IMR-90 (cell line): ENCODE results near the gene CNOT3. TPM values are rescaled to one million over a fixed set of nuclear protein-coding genes. Genes with fewer than 3 reads are reported as not detected.

ENCODE experiments used
- ATAC-seq: fragments of 200-7000 bp; cut with Tn5 transposase; 2 replicates; pipeline ENCODE4 v1.9.1; 2020; ENCODE audit warnings: low read depth, mild to moderate bottlenecking, moderate library complexity
- BruUV-seq: library from RNA; stranded (reverse); fragments of 400-500 nt; replicated peaks from 2 replicates; lab custom pipeline; 2021; lab: Mats Ljungman, UMichigan
- CTCF ChIA-PET: fragments of 300-600 bp; formaldehyde crosslinking; extraction: SDS; loops from one replicate; lab custom pipeline; 2021; ENCODE audit warnings: antibody characterized with exemption; lab: Yijun Ruan, JAX
- POLR2A ChIA-PET: fragments of 300-600 bp; sonication (Branson Sonifier 250); formaldehyde crosslinking; loops from one replicate; lab custom pipeline; 2022; ENCODE audit warnings: antibody characterized with exemption; ENCODE audit not compliant: unreplicated experiment; lab: Charles Lee
- DNase-seq: peaks from one replicate; pipeline ENCODE4 v3.0.0; 2013
- H2AFZ ChIP-seq: replicated peaks from 2 replicates; pipeline ENCODE3; 2013; ENCODE audit warnings: low read length, mild to moderate bottlenecking; ENCODE audit not compliant: poor library complexity
- H2AK5ac ChIP-seq: 2 replicates; pipeline ENCODE4 v1.6.1; 2013; ENCODE audit warnings: low read depth, low read length, inconsistent platforms
- H2AK9ac ChIP-seq: replicated peaks from 2 replicates; pipeline ENCODE3; 2013; ENCODE audit warnings: mild to moderate bottlenecking, low read depth, low read length, moderate library complexity; ENCODE audit not compliant: poor library complexity
- H2BK120ac ChIP-seq: 2 replicates; pipeline ENCODE4 v1.6.1; 2013; ENCODE audit warnings: low read depth, low read length, inconsistent platforms
- H2BK15ac ChIP-seq: 3 replicates; pipeline ENCODE4 v1.6.1; 2013; ENCODE audit warnings: low read depth, low read length, inconsistent platforms
- H2BK20ac ChIP-seq: 2 replicates; pipeline ENCODE4 v1.6.1; 2013; ENCODE audit warnings: low read depth, mild to moderate bottlenecking, inconsistent platforms, low read length, moderate library complexity
- H2BK5ac ChIP-seq: 2 replicates; pipeline ENCODE4 v1.6.1; 2013; ENCODE audit warnings: mild to moderate bottlenecking, low read depth, low read length, inconsistent platforms; ENCODE audit not compliant: poor library complexity, severe bottlenecking
- H3K14ac ChIP-seq: replicated peaks from 2 replicates; pipeline ENCODE4 v1.6.1; 2013; ENCODE audit warnings: low read depth, low read length, inconsistent platforms
- H3K18ac ChIP-seq: 2 replicates; pipeline ENCODE4 v1.6.1; 2013; ENCODE audit warnings: low read depth, low read length, control low read depth
- H3K23ac ChIP-seq: 2 replicates; pipeline ENCODE4 v1.6.1; 2013; ENCODE audit warnings: low read depth, low read length, inconsistent platforms
- H3K27ac ChIP-seq: 2 replicates; pipeline ENCODE4 v1.5.1; 2013; ENCODE audit warnings: mild to moderate bottlenecking, control low read depth, low read length; ENCODE audit not compliant: insufficient read depth
- H3K27me3 ChIP-seq: 2 replicates; pipeline ENCODE4 v1.6.1; 2013; ENCODE audit warnings: low read length; ENCODE audit not compliant: control insufficient read depth, insufficient read depth
- H3K36me3 ChIP-seq: 2 replicates; pipeline ENCODE4 v1.6.1; 2013; ENCODE audit warnings: low read length, mixed read lengths; ENCODE audit not compliant: control insufficient read depth, insufficient read depth
- H3K4ac ChIP-seq: 2 replicates; pipeline ENCODE4 v1.6.1; 2013; ENCODE audit warnings: low read depth, low read length, inconsistent platforms
- H3K4me1 ChIP-seq: 2 replicates; pipeline ENCODE4 v1.6.1; 2013; ENCODE audit warnings: low read length, mixed read lengths; ENCODE audit not compliant: control insufficient read depth, insufficient read depth
- H3K4me2 ChIP-seq: 2 replicates; pipeline ENCODE4 v1.6.1; 2013; ENCODE audit warnings: low read depth, mild to moderate bottlenecking, control low read depth, low read length, moderate library complexity
- H3K4me3 ChIP-seq: 2 replicates; pipeline ENCODE4 v1.5.1; 2013; ENCODE audit warnings: low read depth, mild to moderate bottlenecking, control low read depth, low read length, moderate library complexity; ENCODE audit not compliant: insufficient read depth
- H3K56ac ChIP-seq: 2 replicates; pipeline ENCODE4 v1.6.1; 2013; ENCODE audit warnings: low read length, inconsistent platforms; ENCODE audit not compliant: insufficient read depth; ENCODE audit errors: extremely low read depth
- H3K79me1 ChIP-seq, 2 experiments: 2 replicates each; pipeline ENCODE4 v1.6.1; 2013; ENCODE audit warnings: low read length in 2 of 2, inconsistent platforms in 1 of 2, low read depth in 1 of 2
- H3K9ac ChIP-seq: 2 replicates; pipeline ENCODE4 v1.6.1; 2013; ENCODE audit warnings: low read depth, low read length, control low read depth
- H3K9me1 ChIP-seq: 2 replicates; pipeline ENCODE4 v1.6.1; 2013; ENCODE audit warnings: low read length, inconsistent platforms; ENCODE audit not compliant: insufficient read depth
- H3K9me3 ChIP-seq: 2 replicates; pipeline ENCODE4 v1.6.1; 2013; ENCODE audit warnings: low read length; ENCODE audit not compliant: control insufficient read depth, insufficient read depth
- H4K20me1 ChIP-seq: 2 replicates; pipeline ENCODE4 v1.6.1; 2013; ENCODE audit warnings: low read length, inconsistent platforms; ENCODE audit not compliant: insufficient read depth
- H4K5ac ChIP-seq: 2 replicates; pipeline ENCODE4 v1.6.1; 2013; ENCODE audit warnings: mild to moderate bottlenecking, low read depth, low read length, control low read depth
- H4K8ac ChIP-seq, 2 experiments: 2 replicates each; pipeline ENCODE4 v1.6.1; 2013; ENCODE audit warnings: low read depth in 2 of 2, low read length in 2 of 2, control low read depth in 1 of 2, inconsistent platforms in 1 of 2
- H4K91ac ChIP-seq: 2 replicates; pipeline ENCODE4 v1.6.1; 2013; ENCODE audit warnings: low read depth, low read length, inconsistent platforms; ENCODE audit not compliant: insufficient read depth
- RCOR1 ChIP-seq: IDR thresholded peaks from 2 replicates; pipeline ENCODE4 v1.6.1; 2012; ENCODE audit warnings: mild to moderate bottlenecking, low read length, improper control_type of control experiment; ENCODE audit not compliant: insufficient replicate concordance
- WGBS, 2 experiments: methylation state at CpG; one replicate each; pipeline versions ENCODE4 v1.1.5 to v1.1.7; 2013; ENCODE audit warnings: missing lambda C conversion rate in 2 of 2; ENCODE audit not compliant: insufficient read length in 1 of 2; ENCODE audit errors: extremely low coverage in 2 of 2; 5-methylcytosine and 5-hydroxymethylcytosine counted together
- dilution Hi-C: fragments of 300-500 bp; cut with HindIII; formaldehyde crosslinking; loops from one replicate; pipeline ENCODE4 v1.14.3; 2018; ENCODE audit warnings: low sequenced_read_pairs; ENCODE audit not compliant: unreplicated experiment
- in situ Hi-C: fragments of 300-500 bp; cut with MboI; formaldehyde crosslinking; loops from 3 replicates; pipeline ENCODE4 v1.14.3; 2019; ENCODE audit warnings: low sequenced_read_pairs, inconsistent platforms, mixed read lengths
- intact Hi-C: fragments of 100-400 bp; cut with micrococcal nuclease; formaldehyde crosslinking; loops from 2 replicates; pipeline ENCODE4 v1.10.0; 2022
- polyA plus RNA-seq, 3 experiments: library from polyadenylated mRNA; depleted of rRNA; stranded (reverse); fragments of >200 nt; gene quantifications; 2 replicates each; pipeline ENCODE4 v1.2.3, GENCODE V29; 2012; ENCODE audit warnings: low replicate concordance in 1 of 3
- total RNA-seq: library from RNA; depleted of rRNA; stranded (reverse); fragments of >200 nt; gene quantifications from 2 replicates; pipeline ENCODE4 v1.2.3, GENCODE V29; 2012

CNOT3 gene
- total and polyA plus RNA-seq, 2 of the 4 experiments (the other 2 are of a cell fraction), result 5.4 to 26.7 TPM

DNA sequence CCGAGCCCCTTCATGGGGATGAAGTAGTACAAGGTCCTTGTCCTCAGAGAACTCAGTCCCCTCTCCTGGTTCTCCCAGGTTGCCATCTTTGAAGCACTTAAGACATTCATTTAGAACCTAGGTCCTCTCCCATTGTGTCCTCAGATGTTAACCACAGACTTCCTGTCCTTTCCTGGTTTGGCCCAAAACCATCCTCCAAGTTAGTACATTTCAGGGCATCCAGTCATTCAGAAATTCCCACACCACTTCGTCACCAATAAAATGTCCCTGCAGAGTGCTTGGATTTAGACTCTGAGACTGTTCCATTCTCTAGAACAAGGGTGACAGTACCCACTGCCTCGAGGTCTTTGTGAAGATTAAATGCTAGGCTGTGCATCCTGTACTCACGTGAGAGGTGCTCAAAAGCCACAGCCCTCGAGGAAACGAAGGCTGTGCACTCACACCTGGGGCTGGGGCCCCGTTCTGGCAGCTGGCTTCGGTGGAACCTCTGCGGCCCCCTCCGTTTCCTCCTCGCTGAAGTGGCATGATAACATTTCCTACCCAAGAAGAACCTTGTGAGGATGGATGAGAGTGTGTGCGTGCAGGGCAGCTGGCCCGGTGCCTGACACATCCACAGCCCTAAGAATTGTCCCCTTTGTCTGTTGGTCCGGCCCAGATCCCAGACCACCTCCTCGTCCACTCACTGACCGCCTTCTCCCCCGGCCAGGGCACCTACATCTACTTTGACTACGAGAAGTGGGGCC lies 17.2 kb downstream of the CNOT3 start:
- no peak overlapping the region for H3K9ac ChIP-seq

More for the DNA sequence above, 17.2 kb downstream of the CNOT3 start:
- Histone ChIP-seq H4K20me1 (peaks cover 7% of the 10 kb centered on the region; the same call in 1 of the 2 replicates), H3K27ac (no peak overlapping the region), H3K79me1 (peaks cover 10 to 32% of the 10 kb centered on the region in 2 experiments; a peak in 3 of 4 replicates), H2AFZ (no peak overlapping the region), H3K23ac (no peak overlapping the region), H4K8ac (no peak overlapping the region), H3K36me3 (peaks cover 60% of the 10 kb centered on the region), H3K4me1 (peaks cover 6% of the 10 kb centered on the region), H3K14ac (no peak overlapping the region), H3K18ac (no peak overlapping the region), H3K9me1 (no peaks in the 10 kb centered on the region; the same call in 1 of the 2 replicates), H2AK9ac (no peak overlapping the region), H3K27me3 (no peaks in the 10 kb centered on the region), H2BK120ac (no peak overlapping the region), H2AK5ac (no peak overlapping the region), H2BK5ac (no peak overlapping the region), H2BK20ac (no peak overlapping the region), H3K4ac (no peak overlapping the region), H3K4me3 (no peak overlapping the region), H2BK15ac (no peak overlapping the region), H4K5ac (no peak overlapping the region), H4K91ac (no peak overlapping the region), H3K9me3 (no peaks in the 10 kb centered on the region), H3K4me2 (no peak overlapping the region), H3K56ac (no peak overlapping the region)
- 88% methylated on average over 8 of the region's 18 CpGs; no CpG with 5 or more reads in 1 of the 2 experiments for WGBS, 2 experiments
- ChIA-PET POLR2A (no interaction called here), CTCF (no interaction called here)
- BruUV-seq, result no TSS peak
- intact Hi-C loops (loop anchor here (5.0 kb wide), 1 partner anchor 1128 kb away; the partner anchor contains the start of genes BRSK1 and HSPBP1), dilution Hi-C loops (no loop called here), in situ Hi-C loops (no loop called here)
- no peak for ATAC-seq
- no peak for DNase-seq
- TF ChIP-seq RCOR1, result no peak
